GM19025 (cell line): ENCODE results near the gene GCHFR.

Source experiments
- ATAC-seq: cut with Tn5 transposase; IDR thresholded peaks from one replicate; pipeline ENCODE4 v1.9.1; 2021; ENCODE audit warnings: mild to moderate bottlenecking, low read depth, moderate library complexity; ENCODE audit not compliant: unreplicated experiment

GCHFR gene

GRCh38 chr15:40807888-40808461 is 44.1 kb downstream of the GCHFR start:
- ATAC-seq, result no peak

DNA sequence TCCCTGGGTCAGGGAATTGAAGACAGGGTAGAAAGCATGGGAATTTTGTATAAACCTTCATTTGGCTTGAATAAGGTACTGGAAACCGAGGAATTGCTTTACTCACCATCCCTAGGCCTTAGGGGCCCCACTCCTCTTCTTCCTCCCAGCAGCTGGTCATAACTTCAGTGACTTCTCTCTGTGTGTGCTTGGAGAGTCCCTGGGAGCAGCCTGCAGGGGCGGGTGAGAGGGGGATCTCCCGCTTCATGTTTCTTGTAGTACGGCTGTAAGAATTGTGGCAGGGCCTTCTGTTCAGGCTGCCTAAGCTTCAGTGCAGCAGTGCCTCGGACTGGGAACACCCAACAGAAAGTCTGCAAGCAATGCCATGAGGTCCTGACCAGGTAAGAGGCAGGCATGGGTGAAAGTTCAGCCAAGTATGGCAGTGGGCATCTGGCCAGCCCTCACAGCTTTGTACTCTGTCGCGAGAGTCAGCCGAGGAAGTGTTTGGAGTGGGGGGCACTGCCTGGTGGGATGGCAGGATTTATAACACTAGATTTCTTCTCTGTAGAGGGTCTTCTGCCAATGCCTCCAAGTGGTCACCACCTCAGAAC is 45.1 kb downstream of the GCHFR start:
- ATAC-seq, result no peak

- ATAC-seq, result no peak
These were observed 49.0 kb downstream of the GCHFR start for GRCh38 chr15:40812721-40813425.

- ATAC-seq, result no peak
These were observed 51.3 kb downstream of the GCHFR start for GRCh38 chr15:40815042-40815698.
